Measurements from ENCODE around the gene DNAH11.

Gene DNAH11

DNA sequence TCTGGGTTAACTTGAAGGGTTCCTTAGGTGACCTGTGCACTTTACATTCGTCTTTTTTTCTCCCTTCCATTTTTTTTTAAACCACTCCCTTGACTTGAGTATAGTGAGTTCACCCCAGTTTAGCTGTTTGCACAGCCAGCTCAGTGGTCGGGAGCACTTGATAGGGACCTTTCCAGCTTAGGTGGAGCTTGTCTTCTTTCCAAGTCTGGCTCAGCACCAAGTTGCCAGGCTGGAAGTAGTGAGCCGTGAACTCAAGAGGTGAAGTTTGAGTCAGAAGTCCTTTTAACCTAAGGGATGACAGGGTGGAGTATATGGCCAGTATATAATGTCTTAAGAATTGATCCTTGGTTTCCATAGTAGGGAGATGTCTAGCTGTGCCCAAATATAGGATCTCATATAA, 7.2 kb downstream of the DNAH11 start:
- DNase-seq: no peak

DNA sequence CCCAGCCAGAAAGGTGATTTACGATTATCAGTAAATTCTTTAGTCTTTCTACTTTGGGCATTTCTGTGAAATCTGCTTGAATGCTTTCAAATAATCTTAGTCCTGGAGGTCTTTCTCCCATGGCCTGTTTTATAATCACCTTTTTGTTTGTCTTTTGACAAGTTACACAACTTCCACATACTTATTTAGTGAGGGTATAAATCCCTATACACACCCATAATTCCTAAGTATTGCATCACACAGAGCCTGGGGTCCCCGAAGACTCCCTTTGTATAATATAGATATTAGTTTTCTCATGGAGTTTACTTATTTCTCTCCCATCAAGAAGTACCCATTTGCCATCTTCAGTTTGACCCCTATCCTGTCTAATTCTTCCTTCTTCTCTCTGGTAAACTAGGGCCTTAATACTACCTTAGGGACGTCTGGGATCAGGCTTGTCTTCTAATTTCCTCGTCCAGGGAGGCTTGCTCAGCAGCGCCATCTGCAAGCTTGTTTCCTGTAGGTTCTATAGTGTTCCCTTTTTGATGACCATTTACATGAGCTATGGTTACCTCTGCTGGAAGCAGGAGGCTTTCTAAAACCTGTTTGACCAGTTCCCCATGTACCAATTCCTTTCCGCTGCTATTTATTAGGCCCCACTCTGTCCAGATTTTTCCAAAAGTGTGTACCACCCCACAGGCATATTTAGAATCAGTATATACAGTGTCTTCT, 8.1 kb downstream of the DNAH11 start:
- DNase-seq: no peak

DNA sequence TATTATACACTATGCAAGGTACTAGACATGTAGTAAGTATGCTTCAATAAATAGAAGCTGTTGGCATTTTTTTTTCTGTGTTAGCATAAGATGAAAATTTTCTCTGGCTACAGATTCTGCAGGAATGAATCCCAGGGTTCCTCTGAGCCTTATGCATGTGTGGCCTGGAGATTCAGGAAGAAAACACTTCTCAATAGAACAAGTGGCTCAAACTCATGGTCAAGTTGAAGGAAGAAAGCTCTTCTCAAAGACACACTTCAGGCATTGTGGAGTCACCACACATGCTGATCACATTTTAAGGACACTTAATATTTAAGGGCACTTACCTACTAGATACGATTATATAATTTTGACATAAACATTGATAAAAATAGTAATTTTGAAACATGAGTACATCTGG, 19.5 kb downstream of the DNAH11 start:
- no peak for DNase-seq

DNA sequence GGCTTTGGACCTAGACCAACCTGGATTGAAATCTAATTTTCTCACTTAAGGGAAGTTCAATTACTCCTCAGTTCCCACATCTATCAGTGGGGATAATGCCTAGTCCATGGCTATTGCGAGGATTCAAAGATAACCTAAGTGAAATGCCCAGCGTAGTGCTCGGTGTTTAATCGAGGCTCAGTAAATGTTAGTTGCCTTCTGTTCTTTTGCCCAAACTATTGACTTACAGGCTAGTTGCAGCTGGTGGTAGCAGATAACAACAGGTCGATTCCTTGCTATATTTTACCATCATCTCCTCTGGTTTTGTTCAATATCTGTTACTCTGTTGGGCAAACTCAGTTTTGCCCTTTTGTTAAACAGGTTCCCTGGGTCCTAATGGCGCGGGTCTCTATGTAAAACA, 22.8 kb downstream of the DNAH11 start:
- no peak for DNase-seq

DNA sequence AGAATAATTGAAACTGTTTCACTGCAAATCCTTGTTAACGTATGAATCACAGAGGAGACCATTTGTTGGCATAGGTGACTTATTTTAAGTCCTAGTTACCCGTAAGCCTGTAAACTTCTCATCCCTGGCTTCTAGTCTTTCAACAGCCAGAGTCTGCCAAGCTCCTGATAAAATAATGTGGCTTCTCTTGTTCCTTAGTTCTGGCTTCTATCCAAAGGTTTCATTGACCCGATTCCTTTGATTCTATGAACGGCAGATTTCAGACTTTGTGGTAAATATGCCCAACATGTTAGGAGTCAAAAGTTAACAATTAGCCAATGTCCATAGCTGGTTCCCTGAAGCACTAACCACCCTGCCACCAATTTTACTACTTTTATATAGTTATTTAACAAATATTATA, 23.3 kb downstream of the DNAH11 start:
- no peak for DNase-seq

DNA sequence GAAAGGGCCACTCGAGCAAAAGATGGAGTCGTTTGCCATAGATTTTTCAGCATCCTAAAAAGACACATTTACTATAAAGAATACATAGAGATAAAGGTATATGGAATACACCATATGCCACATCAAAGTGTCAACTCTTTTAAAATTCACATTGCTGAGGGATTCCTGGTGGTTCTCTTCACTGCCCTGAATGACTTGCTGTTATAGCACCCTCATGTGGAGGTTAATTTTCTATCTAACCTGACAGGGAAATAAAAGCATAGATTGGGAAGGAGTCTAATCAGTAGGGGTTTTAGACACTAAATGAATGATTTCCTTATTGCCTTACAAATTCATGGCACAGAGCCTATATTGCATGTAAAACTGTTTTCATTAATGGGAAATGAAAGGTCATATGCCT, 25.9 kb downstream of the DNAH11 start:
- DNase-seq: no peak

DNA sequence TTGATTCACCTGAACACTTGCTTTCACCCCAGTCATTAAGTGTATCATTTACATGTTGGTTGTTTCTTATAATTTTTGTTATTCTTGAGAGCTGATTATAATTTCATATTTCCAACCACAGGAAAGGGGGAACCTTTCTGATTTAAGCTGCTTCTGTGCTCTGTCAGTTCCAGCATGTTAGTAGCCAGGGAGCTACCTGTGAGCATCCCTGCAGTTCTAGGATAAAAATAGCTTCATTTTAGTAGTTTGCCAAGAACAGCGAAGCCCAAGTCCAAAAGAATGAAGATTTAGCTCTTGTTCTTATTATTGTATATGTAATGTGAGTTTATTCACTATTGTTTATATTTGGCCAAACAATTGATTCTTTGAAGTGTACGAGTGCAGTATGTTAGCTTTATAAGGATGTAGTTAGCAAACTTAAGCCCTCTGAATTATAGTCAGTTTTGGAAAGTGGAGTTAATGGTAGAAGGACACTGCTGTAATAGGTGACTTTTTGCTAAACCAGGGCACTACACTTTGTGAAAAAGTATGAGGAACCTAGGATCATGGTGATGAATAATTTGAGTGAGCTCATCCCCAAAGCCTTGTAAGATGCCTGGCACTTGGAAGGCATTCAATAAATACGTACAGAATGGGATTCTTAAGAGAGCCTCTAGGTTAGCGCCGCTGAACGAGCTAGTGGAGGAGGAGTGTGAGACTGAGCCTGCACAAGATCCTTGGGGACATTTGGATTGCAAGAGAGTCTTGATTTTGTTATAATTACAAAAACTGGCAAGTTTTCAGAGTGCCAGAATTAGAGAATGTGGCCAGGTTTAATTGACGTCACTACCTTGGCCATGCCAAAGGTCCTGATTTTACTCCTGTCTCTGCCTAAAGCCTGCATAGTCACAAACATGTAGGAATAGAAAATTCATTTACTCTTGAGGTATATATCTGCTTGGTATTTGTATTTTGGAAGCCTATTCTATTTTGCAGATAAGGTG, 29.8 kb downstream of the DNAH11 start:
- no peak for DNase-seq

DNA sequence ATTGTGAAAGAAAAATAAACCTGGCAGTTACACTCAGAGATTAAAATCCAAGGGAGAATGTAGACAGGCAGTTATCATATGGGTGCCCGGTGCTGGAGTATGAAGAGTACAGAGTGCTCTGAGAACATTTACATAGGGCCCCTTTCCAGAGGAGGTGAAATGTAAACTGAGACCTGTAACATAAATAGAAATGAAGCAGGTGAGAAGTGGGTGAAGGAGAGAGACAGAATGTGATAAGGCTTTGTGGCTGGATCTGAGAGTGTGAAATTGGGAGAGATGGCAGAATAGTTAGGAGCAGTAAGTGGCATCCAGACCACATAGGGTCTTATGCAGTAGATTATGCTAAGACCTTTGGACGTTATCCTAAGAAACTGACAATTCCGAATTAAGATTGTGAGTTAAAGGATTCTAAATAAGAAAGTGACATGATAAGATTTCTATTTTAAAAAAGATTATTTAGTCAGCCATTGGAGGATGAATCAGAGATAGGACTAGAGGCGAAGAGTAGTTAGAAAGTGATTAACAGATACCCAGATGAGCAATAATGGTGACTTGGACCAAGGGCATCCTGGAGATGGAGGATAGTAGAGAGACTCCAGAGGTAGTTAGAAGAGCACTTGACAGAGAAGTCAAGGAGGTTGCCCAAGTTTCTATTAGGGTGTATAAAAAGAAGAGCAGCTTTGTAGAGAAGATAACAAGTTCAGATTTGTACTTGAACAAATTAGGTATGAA, 36.7 kb downstream of the DNAH11 start:
- DNase-seq: no peak

DNA sequence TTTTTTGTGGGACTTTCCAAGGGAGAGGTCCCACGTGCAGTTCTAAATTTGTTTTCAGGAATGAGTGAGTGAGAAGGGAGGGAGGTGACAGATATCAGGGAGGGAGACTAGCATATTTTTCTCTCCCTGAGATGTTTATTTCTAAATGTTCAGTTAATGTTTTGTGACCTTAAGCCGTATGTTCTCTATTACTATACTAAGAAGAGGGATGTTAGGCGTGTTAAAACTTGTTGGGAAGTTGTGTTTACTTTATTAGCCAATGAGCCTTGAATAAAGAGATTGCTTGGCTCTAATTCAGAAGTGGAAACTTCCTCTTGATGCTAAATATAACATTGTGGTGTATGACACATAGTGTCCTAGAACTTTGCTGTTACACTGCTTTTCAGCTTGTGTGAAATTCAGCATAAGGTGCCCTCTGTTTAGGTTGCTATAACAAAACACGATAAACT, 37.3 kb downstream of the DNAH11 start:
- DNase-seq: no peak

DNA sequence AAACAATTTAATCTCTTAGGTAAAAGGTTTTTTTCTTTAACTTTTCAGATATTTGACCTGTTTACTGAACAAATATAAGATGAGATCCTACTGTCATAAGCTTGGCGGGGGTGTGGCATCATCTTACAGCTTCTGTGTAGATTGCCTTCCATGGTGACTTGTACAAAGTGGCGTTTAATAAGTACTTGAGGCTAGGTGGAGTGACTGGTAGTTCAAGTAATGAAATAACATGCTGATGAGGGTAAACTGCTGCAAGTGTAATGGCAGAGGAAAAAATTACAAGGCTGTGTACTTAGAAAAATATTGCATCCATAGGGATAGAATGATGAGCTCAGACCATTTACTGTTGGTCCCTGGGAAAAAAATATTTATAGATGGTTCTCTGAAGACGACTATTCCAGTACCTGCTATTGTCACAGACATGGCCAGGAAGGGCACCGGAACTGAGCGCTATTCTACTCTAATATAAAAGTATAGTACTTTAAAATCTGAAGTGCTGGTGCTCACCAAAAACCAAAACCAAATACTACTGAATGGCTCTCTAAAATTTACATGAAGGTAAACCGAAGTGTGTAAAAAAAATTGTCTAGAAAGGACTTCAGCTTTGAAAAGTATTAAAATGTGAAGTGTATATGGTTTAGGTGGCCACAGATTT, 42.4 kb downstream of the DNAH11 start:
- DNase-seq: no peak

DNA sequence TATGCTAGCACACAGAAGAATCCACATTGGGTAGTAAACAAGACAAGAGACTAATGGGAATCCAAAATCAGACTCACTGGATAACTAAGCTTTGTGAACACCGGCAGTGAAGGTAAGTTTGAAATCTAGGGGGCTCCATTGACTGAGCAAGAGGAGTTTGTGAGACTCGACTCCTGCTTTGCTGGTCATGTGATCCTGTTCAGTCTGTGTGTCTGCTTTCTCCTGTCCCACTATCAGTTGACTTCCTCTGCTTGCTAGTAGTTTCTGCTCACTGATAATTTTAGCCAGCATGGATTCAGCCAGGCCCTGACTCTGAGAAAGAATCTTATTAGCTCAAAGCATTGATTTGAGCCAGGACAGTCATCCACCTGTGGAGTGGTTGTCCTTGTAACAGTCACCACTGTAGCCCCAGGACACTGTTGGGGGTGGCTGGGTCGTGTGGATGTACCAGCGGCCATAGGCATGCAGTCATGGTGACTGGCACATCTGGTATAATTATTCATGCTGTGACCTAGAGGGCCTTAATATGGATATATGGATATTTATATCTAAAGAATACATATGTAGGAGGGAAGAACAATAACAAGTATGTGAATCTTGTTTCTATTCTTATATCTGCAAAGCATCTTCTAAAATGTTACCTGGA, 44.4 kb downstream of the DNAH11 start:
- no peak for DNase-seq

DNA sequence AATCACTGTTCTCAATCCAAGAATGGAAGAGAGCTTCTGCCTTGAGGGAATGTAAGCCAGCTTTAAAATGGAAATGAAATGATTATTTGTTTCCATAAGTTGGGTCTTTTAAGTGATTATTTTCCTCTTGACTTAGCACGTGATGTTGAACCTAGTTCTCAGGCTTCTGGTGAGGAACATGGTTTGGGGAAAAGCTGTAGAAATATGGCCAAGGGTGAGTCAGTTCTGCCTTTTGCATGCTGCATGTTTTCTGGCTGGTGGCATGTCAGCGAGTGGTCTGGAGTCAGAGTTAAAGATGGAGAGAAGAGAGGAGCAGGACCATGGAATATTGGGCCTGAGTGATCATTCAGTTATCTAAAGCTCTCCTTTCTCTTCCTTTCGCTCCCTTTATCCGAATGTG, 54.0 kb downstream of the DNAH11 start:
- no peak for DNase-seq

DNA sequence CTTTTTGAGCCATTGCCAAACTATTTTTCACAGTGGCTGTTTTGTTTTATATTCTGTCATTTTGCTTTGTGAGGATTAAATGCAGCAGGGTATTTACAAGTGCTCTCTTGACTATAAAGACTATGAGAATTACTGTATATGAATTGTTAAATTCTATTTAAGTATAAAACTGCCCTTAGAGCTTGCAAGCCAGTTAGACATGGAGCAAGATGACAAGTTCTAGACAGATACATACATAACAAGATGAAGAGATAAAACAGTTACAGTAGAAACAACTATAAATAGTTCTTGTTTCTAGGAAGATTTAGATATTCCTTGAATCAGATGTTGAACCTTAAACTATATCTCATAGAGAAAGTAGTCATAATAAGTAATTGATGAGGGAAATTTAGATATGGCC, 60.6 kb downstream of the DNAH11 start:
- DNase-seq: no peak

DNA sequence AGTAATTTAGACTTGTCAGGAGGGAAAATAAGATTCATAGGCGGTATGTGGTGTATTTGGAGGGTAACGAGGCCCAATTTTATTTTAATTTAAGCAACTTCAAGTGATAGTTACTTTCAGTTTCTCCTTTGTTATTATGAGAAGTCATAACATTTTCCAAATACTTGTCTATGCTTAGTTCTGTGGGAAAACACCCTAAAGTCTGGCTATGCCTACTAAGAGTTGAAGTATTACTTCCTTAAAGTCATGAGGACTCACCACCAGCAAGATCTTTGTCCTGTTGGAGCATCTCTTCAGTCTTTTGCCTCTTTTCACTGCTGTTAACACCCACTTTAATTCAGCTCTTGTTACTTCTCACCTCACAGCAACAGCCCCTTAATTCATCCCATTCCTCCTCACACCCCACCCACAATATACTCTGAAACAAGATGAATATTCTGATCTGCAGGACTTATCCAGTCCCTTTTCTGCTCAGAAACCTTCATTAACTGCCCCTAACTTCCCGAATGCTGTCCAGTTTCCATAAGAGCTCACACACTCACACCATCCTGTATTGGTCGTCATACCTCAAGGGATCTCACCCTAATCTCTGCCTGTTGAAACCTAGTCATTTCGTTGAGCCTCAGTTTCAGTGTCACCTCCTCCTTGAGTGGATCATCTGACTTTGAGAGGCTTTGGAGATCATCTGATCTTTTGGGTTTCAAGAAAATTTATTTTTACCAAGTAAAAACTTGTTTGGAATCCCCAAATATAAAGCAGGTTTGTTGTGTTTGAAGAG, 61.3 kb downstream of the DNAH11 start:
- no peak for DNase-seq

DNA sequence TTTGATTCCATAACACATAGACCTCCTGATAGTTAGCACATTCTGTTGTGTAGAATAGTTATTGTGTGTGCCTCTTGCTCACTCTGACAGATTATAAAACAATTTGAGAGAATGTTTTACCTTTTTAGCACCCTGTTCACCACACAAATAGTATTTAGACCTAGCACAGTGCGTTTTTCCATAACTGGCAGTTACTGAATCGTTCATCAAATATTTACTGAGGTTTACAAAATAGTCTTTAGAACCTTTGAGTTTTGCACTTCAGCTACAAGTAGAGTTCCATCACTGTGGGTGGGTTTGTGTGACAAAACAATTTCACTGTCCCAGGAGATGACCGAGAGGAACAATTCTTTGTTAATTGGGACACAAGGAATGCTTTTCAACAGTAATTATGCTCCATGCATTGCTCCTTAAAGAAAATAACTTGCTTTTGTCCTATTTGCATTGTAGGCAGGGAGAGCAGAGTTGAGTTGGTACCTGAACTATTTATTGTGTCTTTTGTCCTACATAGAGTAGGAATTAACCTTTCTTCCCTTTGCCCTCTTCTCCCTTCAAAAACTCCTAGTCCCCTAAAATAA, 62.3 kb downstream of the DNAH11 start:
- DNase-seq: no peak

DNA sequence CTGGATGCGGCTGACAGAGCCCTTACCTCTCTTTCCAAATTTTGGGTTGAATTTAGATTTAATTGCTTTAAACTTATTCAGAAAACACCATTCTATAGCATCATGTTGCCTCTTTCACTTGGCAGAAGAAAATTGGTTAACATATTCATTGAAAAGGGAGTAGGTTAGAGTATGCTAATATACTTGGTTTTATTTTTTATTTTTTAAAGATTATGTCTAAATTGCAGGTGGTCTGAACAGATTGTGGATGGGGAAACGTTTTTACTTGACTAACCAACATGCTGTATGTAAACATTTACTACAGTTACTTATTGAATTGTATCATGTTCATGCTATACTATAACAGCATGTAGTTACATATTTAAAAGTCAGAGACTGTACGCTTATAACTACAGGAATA, 65.6 kb downstream of the DNAH11 start:
- no peak for DNase-seq

DNA sequence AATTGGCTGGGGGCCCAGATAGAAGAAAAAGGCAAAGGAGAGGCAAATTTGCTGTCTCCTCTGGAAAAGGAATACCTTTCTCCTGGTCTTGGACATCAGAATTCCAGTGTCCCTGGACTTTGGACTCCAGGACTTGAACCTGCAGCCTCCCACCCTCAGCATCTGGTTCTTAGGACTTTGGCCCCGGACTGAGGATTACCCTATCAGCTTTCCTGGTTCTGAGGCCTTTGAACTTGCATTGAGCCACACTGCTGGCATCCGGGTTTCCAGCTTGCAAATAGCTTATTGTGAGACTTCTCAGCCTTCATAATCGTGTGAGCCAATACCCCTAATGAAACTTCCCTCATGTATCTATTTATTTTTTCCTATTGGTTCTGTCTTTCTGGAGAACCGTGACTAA, 68.3 kb downstream of the DNAH11 start:
- no peak for DNase-seq

DNA sequence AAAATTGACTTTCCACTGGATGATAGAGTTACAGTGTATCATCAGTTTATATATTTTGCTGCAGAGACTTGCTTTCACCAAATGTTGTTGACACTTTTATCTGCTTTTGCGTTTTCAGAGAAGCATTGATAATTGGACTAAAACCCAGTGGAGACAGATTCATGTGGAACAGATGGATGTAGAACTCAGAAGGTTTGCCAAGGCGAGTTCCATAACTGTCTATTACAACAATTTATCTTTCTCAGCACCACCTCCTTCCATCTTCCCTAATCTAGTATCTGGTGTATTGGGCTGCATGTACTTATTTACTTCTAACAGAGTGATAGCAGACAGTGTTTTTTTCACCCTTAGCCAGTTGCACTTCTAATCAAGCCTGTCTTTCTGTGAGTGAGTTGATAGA, 73.3 kb downstream of the DNAH11 start:
- DNase-seq: no peak

DNA sequence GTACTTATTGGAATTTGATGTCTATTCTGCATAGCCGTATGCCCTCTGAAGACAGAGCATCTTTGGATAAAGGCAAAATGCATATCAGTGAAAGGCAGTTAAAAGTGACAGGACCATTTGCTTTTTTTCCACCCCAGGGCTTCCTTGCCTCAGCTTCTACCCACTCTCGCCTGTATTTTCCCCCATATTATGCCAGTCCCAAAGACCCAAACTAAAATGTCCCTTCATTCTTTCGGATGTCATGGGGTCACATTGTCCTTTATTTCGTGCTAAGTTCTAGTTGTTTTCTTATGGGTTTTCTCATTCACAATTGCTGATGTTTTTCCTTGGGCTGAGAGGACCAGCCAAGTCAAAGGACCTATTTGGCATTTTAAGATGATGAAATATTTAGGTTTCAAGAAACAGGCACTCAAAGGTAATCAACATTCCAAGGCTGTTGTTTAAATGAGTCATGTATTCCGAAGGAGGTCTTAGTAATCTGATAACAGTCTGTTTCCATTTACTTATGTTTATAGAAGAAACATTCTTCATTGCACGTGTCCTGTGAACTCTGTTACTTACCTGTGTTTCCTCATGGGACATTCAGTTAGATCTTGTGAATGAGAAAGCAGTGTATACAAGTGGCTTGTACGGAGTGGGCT, 74.1 kb downstream of the DNAH11 start:
- DNase-seq: no peak

DNA sequence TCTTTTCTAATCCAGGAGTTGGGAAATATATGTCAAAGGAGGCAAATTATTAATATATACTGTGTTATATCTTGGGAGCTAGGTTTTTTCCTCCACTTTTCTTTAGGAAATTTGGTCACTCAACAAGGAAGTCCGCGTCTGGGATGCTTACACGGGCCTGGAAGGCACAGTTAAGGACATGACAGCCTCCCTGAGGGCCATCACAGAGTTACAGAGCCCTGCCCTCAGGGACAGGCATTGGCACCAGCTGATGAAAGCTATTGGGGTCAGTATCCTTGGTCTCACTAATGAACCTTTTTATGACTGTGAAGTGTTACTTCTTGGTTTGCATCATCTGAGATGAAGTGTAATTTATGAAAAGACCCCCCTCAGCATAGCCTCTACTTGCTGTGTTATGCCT, 74.7 kb downstream of the DNAH11 start:
- DNase-seq: no peak

DNA sequence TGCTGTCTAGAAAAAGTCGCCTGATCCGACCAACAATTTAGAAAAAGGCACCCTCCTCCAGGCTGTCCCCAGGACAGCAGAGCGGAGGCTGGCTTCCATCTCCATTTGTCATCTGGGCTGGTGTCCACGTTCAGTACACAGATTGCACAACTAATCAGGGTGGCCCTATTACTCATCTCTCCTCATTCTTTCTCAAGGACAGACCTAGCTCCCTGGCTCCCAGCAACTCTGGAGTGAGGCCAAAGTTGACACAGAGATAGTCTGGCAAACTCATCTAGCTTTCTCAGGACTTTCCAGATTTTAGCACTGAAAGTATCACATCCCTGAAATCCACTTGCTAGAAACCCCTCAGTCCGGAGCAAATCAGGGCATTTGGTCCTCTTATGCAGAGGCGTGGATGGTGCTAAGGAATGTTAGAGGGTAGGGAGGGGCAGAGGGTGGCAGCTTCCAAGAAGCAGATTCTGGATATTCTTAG, 75.1 kb downstream of the DNAH11 start:
- no peak for DNase-seq
